RWPE2 (cell line): Measurements from ENCODE around the gene PTPRD.

Experiments used
- ATAC-seq: fragments of 200-7000 bp; cut with Tn5 transposase; 3 replicates; pipeline ENCODE4 v1.9.1; 2021; ENCODE audit warnings: low read depth
- DNase-seq: peaks from one replicate; pipeline ENCODE4 v3.0.0-alpha.2; 2020; ENCODE audit warnings: low spot score
- H3K27ac ChIP-seq: fragments of 450-650 bp; 2 replicates; pipeline ENCODE4 v1.5.1; 2017; ENCODE audit warnings: mild to moderate bottlenecking; ENCODE audit not compliant: poor library complexity, severe bottlenecking
- H3K27me3 ChIP-seq: fragments of 250-450 bp; sonication (Bioruptor Pico); 2 replicates; pipeline ENCODE4 v1.5.1; 2021; ENCODE audit warnings: mild to moderate bottlenecking, moderate library complexity; ENCODE audit not compliant: insufficient read depth, poor library complexity, severe bottlenecking
- H3K36me3 ChIP-seq: fragments of 250-450 bp; sonication (Bioruptor Pico); 2 replicates; pipeline ENCODE4 v1.5.1; 2020; ENCODE audit warnings: low read depth, mild to moderate bottlenecking, moderate library complexity
- H3K4me1 ChIP-seq: fragments of 250-450 bp; sonication (Bioruptor Pico); 2 replicates; pipeline ENCODE4 v1.5.1; 2021; ENCODE audit warnings: mild to moderate bottlenecking, moderate library complexity; ENCODE audit not compliant: insufficient read depth, poor library complexity, severe bottlenecking
- H3K4me3 ChIP-seq: fragments of 250-450 bp; sonication (Bioruptor Pico); 2 replicates; pipeline ENCODE4 v1.5.1; 2021; ENCODE audit warnings: mild to moderate bottlenecking, moderate library complexity; ENCODE audit not compliant: severe bottlenecking
- H3K9me3 ChIP-seq: fragments of 250-450 bp; sonication (Bioruptor Pico); 2 replicates; pipeline ENCODE4 v1.5.1; 2021; ENCODE audit warnings: mild to moderate bottlenecking, moderate library complexity; ENCODE audit not compliant: severe bottlenecking
- CTCF ChIP-seq: fragments of 450-650 bp; IDR thresholded peaks from one replicate; pipeline ENCODE4 v1.5.1; 2017; ENCODE audit warnings: mild to moderate bottlenecking, moderate library complexity; ENCODE audit not compliant: poor library complexity, severe bottlenecking

The PTPRD gene

GRCh38 chr9:9538766-9539165, 1074.0 kb downstream of the PTPRD start:
- Histone ChIP-seq H3K9me3 (no peaks in the 10 kb centered on the region), H3K27me3 (no peaks in the 10 kb centered on the region), H3K4me1 (no peaks in the 10 kb centered on the region), H3K4me3 (no peak overlapping the region), H3K27ac (no peak overlapping the region), H3K36me3 (no peaks in the 10 kb centered on the region)
- DNase-seq (no peak), ATAC-seq (no peak)
- no peak for TF ChIP-seq CTCF

GRCh38 chr9:9538356-9538755, 1074.4 kb downstream of the PTPRD start:
- Histone ChIP-seq H3K4me3 (no peak overlapping the region), H3K27me3 (no peaks in the 10 kb centered on the region), H3K9me3 (no peaks in the 10 kb centered on the region), H3K4me1 (no peaks in the 10 kb centered on the region), H3K36me3 (no peaks in the 10 kb centered on the region), H3K27ac (no peak overlapping the region)
- no peak for TF ChIP-seq CTCF
- DNase-seq (no peak), ATAC-seq (no peak)

- Histone ChIP-seq H3K36me3 (no peaks in the 10 kb centered on the region), H3K4me3 (no peak overlapping the region), H3K9me3 (no peaks in the 10 kb centered on the region), H3K4me1 (no peaks in the 10 kb centered on the region), H3K27me3 (no peaks in the 10 kb centered on the region), H3K27ac (no peak overlapping the region)
- ATAC-seq (no peak), DNase-seq (no peak)
- TF ChIP-seq CTCF, result no peak
These were observed 1076.3 kb downstream of the PTPRD start for GRCh38 chr9:9536523-9536922.

GRCh38 chr9:9523476-9524139, 1089.2 kb downstream of the PTPRD start:
- no peak for DNase-seq
- no peak for TF ChIP-seq CTCF
- Histone ChIP-seq H3K4me1 (no peaks in the 10 kb centered on the region), H3K36me3 (no peaks in the 10 kb centered on the region), H3K4me3 (no peak overlapping the region), H3K27me3 (peaks cover 6% of the 10 kb centered on the region), H3K9me3 (no peaks in the 10 kb centered on the region), H3K27ac (no peak overlapping the region)
- ATAC-seq, result no peak

- peaks cover 2% of the 10 kb centered on the region for H3K27me3 ChIP-seq
- DNase-seq (no peak), ATAC-seq (no peak)
- H3K27ac ChIP-seq, result no peak overlapping the region
- H3K4me1 ChIP-seq, result no peaks in the 10 kb centered on the region
- no peak overlapping the region for H3K4me3 ChIP-seq
- no peaks in the 10 kb centered on the region for H3K9me3 ChIP-seq
- no peak for TF ChIP-seq CTCF
- no peaks in the 10 kb centered on the region for H3K36me3 ChIP-seq
These were observed 1090.4 kb downstream of the PTPRD start for GRCh38 chr9:9522406-9522805.
